ENCODE results near the gene GTSE1. TPM values are rescaled to one million over a fixed set of nuclear protein-coding genes. Genes with fewer than 3 reads are reported as not detected.

Gene GTSE1
- total and polyA plus RNA-seq, 2 donors (not counting 1 experiment from before 2014, with no cell fraction given), result 2.0 to 3.6 TPM

GRCh38 chr22:46331496-46331895 is 34.8 kb downstream of the GTSE1 start:
- TF ChIP-seq EZH2 (IDR thresholded peaks at IDR 0.05; ENCODE audit: low read length, missing control alignments), result no peak
- TF ChIP-seq CTCF (conservative IDR thresholded peaks at IDR 0.05 in 1 of 2, IDR thresholded peaks at IDR 0.05 in 1 of 2; ENCODE audit: low read depth in 1 of 2, low read length in 2 of 2), result no peak
- Histone ChIP-seq H3K27ac (ENCODE audit: insufficient read depth, low read length) (no peak overlapping the region), H3K4me1 (ENCODE audit: control insufficient read depth, extremely low read depth, insufficient read depth, low read length) (peaks cover 1% of the 10 kb centered on the region), H4K20me1 (ENCODE audit: control insufficient read depth, extremely low read depth, insufficient read depth, low read length) (no peaks in the 10 kb centered on the region), H2AFZ (ENCODE audit: low read length) (no peak overlapping the region), H3K79me2 (ENCODE audit: control insufficient read depth, insufficient read depth, low read length) (peaks cover 10% of the 10 kb centered on the region), H3K9ac (ENCODE audit: insufficient read depth, low read length) (no peak overlapping the region), H3K4me2 (ENCODE audit: extremely low read depth, insufficient read depth, low read length) (no peak overlapping the region), H3K9me3 (ENCODE audit: control insufficient read depth, insufficient read depth, low read depth, low read length) (no peaks in the 10 kb centered on the region), H3K36me3 (ENCODE audit: control insufficient read depth, insufficient read depth, low read length) (peaks cover 8% of the 10 kb centered on the region), H3K27me3 (ENCODE audit: control insufficient read depth, insufficient read depth, low read length) (no peaks in the 10 kb centered on the region), H3K4me3 (replicated peaks in 1 of 4; ENCODE audit: control extremely low read depth in 1 of 4, insufficient read depth in 1 of 4, low read depth in 3 of 4, low read length in 4 of 4) (no peak overlapping the region)
- no peak for DNase-seq (ENCODE audit: low read depth in 2 of 2)

- no peaks in the 10 kb centered on the region for H3K9me3 ChIP-seq (ENCODE audit: control insufficient read depth, insufficient read depth, low read depth, low read length)
- peak within 1 kb of the TSS; percentile 78 for H3K27ac ChIP-seq (ENCODE audit: insufficient read depth, low read length)
- peak within 1 kb of the TSS; percentile 79 for H3K9ac ChIP-seq (ENCODE audit: insufficient read depth, low read length)
- peaks cover 25% of the 10 kb centered on the region for H3K79me2 ChIP-seq (ENCODE audit: control insufficient read depth, insufficient read depth, low read length)
- H3K4me3 ChIP-seq (replicated peaks in 1 of 4; ENCODE audit: control extremely low read depth in 1 of 4, insufficient read depth in 1 of 4, low read depth in 3 of 4, low read length in 4 of 4), result peak within 1 kb of the TSS; percentile 86 to 88 (median 87)
- no peaks in the 10 kb centered on the region for H3K27me3 ChIP-seq (ENCODE audit: control insufficient read depth, insufficient read depth, low read length)
- TF ChIP-seq EZH2 (IDR thresholded peaks at IDR 0.05; ENCODE audit: low read length, missing control alignments) (no peak), CTCF (conservative IDR thresholded peaks at IDR 0.05 in 1 of 2, IDR thresholded peaks at IDR 0.05 in 1 of 2; ENCODE audit: low read depth in 1 of 2, low read length in 2 of 2) (no peak)
- peak within 1 kb of the TSS; percentile 94 for H3K4me2 ChIP-seq (ENCODE audit: extremely low read depth, insufficient read depth, low read length)
- DNase-seq (ENCODE audit: low read depth in 2 of 2), result peak; percentile 89 to 90
- H3K36me3 ChIP-seq (ENCODE audit: control insufficient read depth, insufficient read depth, low read length), result peaks cover 11% of the 10 kb centered on the region
- peak within 1 kb of the TSS; percentile 63 for H2AFZ ChIP-seq (ENCODE audit: low read length)
- no peaks in the 10 kb centered on the region for H4K20me1 ChIP-seq (ENCODE audit: control insufficient read depth, extremely low read depth, insufficient read depth, low read length)
- H3K4me1 ChIP-seq (ENCODE audit: control insufficient read depth, extremely low read depth, insufficient read depth, low read length), result peaks cover 7% of the 10 kb centered on the region
Observed at GRCh38 chr22:46335201-46336118, 38.8 kb downstream of the GTSE1 start, which contains the start of gene TRMU. Gene TRMU, plus strand, starts transcription at chr22:46335714. Its CDS starts 51 bp downstream, at chr22:46335765.

Data from fibroblast of lung (primary cell).